Measurements from ENCODE around the gene SASH1.

DNA sequence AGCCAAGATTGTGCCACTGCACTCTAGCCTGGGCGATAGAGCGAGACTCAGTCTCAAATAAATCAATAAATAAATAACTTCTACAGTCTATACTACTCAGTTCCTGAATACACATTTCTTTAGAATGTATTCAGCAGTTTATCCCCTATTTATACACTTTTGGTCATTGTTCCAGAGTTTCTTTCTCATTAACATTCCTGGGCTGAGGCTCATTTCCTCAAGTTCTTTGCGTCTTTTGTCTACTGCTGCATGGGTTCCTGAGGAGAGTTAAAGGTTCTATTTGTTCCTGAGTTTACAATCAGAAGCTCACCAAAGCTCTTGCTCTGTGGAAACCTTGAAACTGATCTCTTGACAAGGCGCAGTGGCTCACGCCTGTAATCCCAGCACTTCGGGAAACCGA lies 37.7 kb upstream of the SASH1 start:
- TF ChIP-seq, protein P1, sequence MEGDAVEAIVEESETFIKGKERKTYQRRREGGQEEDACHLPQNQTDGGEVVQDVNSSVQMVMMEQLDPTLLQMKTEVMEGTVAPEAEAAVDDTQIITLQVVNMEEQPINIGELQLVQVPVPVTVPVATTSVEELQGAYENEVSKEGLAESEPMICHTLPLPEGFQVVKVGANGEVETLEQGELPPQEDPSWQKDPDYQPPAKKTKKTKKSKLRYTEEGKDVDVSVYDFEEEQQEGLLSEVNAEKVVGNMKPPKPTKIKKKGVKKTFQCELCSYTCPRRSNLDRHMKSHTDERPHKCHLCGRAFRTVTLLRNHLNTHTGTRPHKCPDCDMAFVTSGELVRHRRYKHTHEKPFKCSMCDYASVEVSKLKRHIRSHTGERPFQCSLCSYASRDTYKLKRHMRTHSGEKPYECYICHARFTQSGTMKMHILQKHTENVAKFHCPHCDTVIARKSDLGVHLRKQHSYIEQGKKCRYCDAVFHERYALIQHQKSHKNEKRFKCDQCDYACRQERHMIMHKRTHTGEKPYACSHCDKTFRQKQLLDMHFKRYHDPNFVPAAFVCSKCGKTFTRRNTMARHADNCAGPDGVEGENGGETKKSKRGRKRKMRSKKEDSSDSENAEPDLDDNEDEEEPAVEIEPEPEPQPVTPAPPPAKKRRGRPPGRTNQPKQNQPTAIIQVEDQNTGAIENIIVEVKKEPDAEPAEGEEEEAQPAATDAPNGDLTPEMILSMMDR (IDR thresholded peaks at IDR 0.05) = no peak
- no peak for TF ChIP-seq EP300 (IDR thresholded peaks at IDR 0.05)
- TF ChIP-seq POLR2A (IDR thresholded peaks at IDR 0.05) = no peak

All from sigmoid colon (tissue), 4 donors.